Middle frontal gyrus (tissue), 1 donor: Measurements from ENCODE around the gene DNAL1.
"Not testable (repeated sequence)": the region's sequence is repeated elsewhere in the genome, so short reads cannot be mapped to it uniquely, and the experiment has no call there.

ENCODE experiments used
- DNase-seq: peaks from one replicate; pipeline ENCODE4 v3.0.0-alpha.2; 2015; ENCODE audit warnings: low spot score; ENCODE audit errors: extremely low spot score

DNAL1 gene

GRCh38 chr14:73640796-73641365 lies 3.9 kb upstream of the DNAL1 start:
- DNase-seq, result no peak

DNA sequence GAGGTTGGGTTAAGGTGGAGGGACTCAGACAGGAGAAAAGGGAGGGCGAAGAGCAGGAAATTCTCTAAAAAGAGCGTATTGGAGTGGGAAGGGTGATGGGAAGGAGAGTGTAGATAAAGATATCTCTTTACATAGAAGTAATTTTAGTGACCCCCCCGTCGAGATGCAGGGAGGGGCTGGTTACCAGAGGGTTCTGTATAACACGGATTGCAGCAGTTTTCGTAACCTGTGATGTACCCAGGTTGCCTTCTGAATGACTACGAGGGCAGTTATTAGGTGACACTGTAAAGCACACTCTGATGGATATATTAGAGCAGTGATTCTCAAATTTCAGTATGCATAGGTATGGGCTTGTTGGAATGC lies 443 bp downstream of the DNAL1 start:
- DNase-seq, result no peak

DNA sequence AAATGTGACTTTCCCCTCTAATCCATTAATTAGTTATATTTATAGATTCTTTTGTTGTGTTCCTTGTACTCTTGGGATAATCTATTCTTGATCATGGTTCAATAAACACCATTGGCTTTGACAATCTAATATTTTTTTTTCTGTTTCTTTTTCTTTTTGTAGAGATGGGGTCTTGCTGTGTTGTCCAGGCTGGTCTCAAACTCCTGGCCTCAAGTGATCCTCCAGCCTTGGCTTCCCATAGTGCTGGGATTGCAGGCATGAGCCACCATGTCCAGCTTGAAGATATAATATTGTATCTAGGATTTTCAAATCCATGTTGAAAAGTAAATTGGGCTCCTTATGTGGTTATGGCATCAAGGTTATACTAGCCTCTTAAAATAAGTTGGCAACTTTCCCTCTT lies 6.2 kb downstream of the DNAL1 start:
- no peak for DNase-seq

DNA sequence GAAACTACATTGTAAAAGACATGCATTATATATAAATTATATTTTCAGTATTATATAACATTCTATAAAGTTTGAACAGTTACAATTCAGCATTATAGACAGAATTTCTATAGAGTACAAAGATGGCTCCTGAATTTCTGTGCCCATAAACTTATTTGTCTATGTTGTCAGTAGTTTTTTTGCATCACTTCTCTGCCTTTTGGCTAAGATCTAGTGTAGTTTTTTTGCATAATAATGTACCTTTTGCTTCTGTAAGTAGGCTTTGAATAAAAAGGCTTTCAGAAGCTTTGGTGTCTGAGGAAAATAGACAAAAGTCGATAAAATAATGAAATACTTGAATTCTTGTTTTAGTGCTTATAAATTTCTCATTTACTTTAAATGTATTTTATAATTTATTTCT lies 11.1 kb downstream of the DNAL1 start:
- DNase-seq, result no peak

GRCh38 chr14:73659202-73659601 lies 14.4 kb downstream of the DNAL1 start:
- DNase-seq, result not testable (repeated sequence)

GRCh38 chr14:73660511-73660910 lies 15.7 kb downstream of the DNAL1 start:
- no peak for DNase-seq

DNA sequence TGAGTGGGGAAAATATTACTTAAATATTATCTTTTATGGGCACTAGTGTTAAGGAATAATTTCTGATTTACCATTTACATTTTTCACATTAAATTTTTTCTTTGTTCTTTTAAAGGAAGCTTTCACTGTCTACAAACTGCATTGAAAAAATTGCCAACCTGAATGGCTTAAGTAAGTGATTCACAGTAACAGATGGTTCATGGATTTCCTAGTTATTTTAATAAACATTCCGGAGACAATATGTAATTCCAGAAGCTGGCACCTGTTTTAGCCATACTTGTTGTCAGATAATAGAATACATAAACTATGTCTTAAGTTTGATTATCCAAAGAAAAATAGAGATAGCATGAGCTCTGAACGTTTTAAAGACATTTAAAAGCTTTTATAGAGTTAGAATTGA lies 17.1 kb downstream of the DNAL1 start:
- DNase-seq, result no peak

GRCh38 chr14:73662487-73662943 lies 17.7 kb downstream of the DNAL1 start:
- no peak for DNase-seq

- no peak for DNase-seq
Measured at GRCh38 chr14:73663548-73664212, 18.9 kb downstream of the DNAL1 start.

GRCh38 chr14:73665130-73665529 lies 20.3 kb downstream of the DNAL1 start:
- no peak for DNase-seq

DNA sequence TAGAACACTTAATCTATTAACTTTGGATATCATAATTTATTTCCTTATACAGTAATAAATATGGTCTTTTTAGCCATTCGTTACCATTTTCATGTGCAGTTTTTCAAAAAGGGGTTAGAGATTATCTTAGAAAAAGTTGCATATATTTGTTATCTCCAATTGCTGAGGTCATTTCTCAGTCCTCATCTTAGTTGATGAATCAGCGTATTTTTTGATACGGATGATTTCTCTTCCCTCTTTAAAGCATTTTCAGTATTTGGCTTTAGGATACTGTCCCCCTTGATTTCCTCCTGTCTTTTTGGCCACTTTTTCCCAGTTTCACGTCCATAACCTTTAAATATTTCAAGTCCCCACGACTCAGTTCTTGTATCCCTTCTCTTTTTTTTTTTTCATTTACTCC lies 21.8 kb downstream of the DNAL1 start:
- DNase-seq, result no peak

DNA sequence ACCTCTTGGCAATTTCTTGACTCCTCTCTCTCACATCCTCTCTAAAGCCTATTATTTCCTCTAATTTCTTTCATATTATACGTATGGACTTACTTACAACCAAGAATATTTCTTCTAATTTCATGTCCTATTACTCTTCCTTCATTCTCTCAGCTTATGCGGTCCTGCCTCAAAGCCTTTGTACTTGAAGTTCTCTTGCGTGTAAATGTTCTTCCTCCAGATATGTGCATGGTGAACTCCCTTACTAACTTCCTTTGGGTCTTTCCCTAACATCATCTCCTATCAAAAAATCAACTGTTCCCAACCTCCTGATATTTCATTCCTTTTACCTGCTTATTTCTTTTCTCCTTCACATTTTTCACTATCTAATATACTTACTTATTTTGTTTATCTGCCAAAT lies 23.1 kb downstream of the DNAL1 start:
- DNase-seq, result no peak

DNA sequence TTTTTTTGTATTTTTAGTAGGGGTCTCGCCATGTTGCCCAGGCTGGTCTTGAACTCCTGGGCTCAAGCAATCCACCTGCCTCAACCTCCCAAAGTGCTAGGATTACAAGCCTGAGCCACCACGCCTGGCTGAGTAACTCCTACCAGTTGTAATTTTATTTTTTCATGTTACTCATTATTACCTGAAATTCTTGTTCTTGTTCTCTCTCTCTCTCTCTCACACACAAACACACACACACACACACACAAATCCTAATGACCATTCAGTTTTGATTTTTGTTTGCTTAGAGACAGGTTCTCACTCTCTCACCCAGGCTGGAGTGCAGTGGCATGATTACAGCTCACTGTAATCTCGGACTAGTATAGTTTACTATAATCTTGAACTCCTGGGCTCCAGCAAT lies 30.2 kb downstream of the DNAL1 start:
- DNase-seq, result no peak

DNA sequence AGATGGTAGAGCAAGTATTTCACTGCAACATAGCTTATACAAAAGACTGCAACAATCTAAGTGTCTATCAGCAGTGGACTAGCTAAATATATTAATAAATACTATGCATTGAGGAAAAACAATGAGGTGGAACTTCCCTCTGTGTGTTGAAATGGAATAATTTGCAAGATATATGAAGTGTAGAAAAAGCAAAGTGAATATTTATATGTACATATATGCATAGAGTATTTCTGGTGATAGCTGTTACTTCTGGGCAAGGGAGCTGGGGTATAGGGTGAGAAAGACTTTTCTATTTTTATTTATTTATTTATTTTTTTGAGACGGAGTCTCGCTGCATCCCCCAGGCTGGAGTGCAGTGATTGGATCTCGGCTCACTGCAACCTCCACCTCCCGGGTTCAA lies 33.9 kb downstream of the DNAL1 start:
- DNase-seq, result no peak

GRCh38 chr14:73680821-73681220 lies 36.0 kb downstream of the DNAL1 start:
- no peak for DNase-seq

- DNase-seq, result no peak
Measured at GRCh38 chr14:73684627-73685026, 39.8 kb downstream of the DNAL1 start.

DNA sequence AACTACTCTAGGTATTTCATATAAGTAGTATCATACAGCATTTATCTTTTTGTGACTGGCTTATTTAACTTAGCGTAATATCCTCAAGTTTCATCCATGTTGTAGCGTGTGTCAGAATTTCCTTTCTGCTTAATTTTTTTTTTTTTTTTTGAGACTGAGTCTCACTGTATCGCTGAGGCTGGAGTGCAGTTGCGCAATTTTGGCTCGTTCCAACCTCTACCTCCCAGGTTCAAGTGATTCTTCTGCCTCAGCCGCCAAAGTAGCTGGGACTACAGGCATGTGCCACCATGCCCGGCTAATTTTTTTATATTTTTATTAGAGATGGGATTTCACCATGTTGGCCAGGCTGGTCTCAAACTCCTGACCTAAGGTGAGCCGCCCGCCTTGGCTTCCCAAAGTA lies 40.5 kb downstream of the DNAL1 start:
- no peak for DNase-seq

GRCh38 chr14:73686901-73687300 lies 42.1 kb downstream of the DNAL1 start:
- no peak for DNase-seq

DNA sequence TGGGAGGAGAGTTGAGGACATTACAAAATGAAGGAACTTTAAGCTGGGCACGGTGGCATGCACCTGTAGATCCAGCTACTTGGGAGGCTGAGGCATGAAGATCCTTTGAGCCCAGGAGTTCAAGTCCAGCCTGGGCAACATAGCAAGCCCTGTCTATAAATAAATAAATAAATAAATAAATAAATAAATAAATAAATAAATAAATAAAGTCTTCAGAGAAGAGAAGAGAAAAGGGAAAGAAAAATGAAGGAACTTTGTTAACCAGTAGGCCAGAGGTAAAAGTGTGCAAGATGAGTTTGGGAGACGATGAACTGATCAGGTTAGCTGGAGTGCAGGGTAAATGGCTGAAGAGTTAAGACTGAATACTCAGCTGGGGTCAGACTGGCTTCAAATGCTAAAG lies 49.3 kb downstream of the DNAL1 start:
- no peak for DNase-seq

GRCh38 chr14:73695082-73695481 lies 50.3 kb downstream of the DNAL1 start:
- DNase-seq, result no peak

DNA sequence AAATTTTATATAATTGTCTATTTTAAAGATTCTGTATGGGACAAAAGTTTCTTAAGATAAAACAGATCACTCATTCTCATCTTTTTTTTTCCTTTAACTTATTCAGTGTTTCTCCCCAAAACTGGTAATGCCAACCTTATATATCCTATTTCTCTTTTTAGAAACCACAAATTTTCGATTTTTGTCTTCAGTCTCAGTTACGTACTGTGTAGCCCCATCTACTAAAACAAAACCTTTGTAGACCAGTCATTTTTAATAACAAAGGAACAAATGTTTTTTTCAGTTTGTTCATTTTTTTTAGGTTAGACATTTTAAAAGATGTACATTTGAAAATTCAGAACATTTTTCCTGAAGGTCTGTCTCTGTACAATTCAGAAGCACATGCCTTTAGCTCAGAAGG lies 51.2 kb downstream of the DNAL1 start:
- DNase-seq, result no peak

- no peak for DNase-seq
Measured at GRCh38 chr14:73696466-73697400, 51.9 kb downstream of the DNAL1 start.
